Mammary epithelial cell (primary cell): ENCODE results near the gene ABCF3.

Experiments used
- EZH2 ChIP-seq: IDR thresholded peaks from 2 replicates; pipeline ENCODE4 v1.6.1; 2012; ENCODE audit warnings: low read length, inconsistent platforms, borderline replicate concordance
- TF ChIP-seq, protein P1 (sequence below), 2 donors: IDR thresholded peaks in 1 of 2; conservative IDR thresholded peaks in 1 of 2; 2 replicates each; pipeline ENCODE4 v1.5.1; 2011 to 2012; ENCODE audit warnings: inconsistent platforms in 2 of 2, low read length in 2 of 2, mild to moderate bottlenecking in 2 of 2, control low read depth in 1 of 2, low read depth in 1 of 2; ENCODE audit not compliant: insufficient read depth in 1 of 2; ENCODE audit errors: extremely low read depth in 1 of 2

- TF ChIP-seq, protein P1, sequence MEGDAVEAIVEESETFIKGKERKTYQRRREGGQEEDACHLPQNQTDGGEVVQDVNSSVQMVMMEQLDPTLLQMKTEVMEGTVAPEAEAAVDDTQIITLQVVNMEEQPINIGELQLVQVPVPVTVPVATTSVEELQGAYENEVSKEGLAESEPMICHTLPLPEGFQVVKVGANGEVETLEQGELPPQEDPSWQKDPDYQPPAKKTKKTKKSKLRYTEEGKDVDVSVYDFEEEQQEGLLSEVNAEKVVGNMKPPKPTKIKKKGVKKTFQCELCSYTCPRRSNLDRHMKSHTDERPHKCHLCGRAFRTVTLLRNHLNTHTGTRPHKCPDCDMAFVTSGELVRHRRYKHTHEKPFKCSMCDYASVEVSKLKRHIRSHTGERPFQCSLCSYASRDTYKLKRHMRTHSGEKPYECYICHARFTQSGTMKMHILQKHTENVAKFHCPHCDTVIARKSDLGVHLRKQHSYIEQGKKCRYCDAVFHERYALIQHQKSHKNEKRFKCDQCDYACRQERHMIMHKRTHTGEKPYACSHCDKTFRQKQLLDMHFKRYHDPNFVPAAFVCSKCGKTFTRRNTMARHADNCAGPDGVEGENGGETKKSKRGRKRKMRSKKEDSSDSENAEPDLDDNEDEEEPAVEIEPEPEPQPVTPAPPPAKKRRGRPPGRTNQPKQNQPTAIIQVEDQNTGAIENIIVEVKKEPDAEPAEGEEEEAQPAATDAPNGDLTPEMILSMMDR (conservative IDR thresholded peaks at IDR 0.05 in 1 of 2, IDR thresholded peaks at IDR 0.05 in 1 of 2; ENCODE audit: extremely low read depth in 1 of 2, insufficient read depth in 1 of 2, low read depth in 1 of 2, low read length in 2 of 2), result no peak
- TF ChIP-seq EZH2, result no peak
Observed at GRCh38 chr3:184174284-184174645, 11.7 kb upstream of the ABCF3 start.
